ENCODE measurements around the gene OXSR1. TPM values are rescaled to one million over a fixed set of nuclear protein-coding genes. Genes with fewer than 3 reads are reported as not detected.
"Not testable (repeated sequence)": the region's sequence is repeated elsewhere in the genome, so short reads cannot be mapped to it uniquely, and the experiment has no call there.

OXSR1 gene
- total RNA-seq, 1 donor from 2014 or later = 24.6 TPM

GRCh38 chr3:38190481-38190881 lies 25.1 kb downstream of the OXSR1 start:
- ATAC-seq (no peak), DNase-seq (ENCODE audit: missing footprints) (no peak)
- intact Hi-C loops (cut with DNase I) = no loop called here

GRCh38 chr3:38202931-38203330 lies 37.6 kb downstream of the OXSR1 start:
- ATAC-seq; intact Hi-C loops (cut with DNase I); DNase-seq (ENCODE audit: missing footprints): not testable (repeated sequence)

- ATAC-seq (no peak), DNase-seq (ENCODE audit: missing footprints) (no peak)
- intact Hi-C loops (cut with DNase I) = no loop called here
These were observed 38.4 kb downstream of the OXSR1 start for GRCh38 chr3:38203690-38204089.

- intact Hi-C loops (cut with DNase I) = no loop called here
- DNase-seq (ENCODE audit: missing footprints) (no peak), ATAC-seq (no peak)
These were observed 39.5 kb downstream of the OXSR1 start for GRCh38 chr3:38204599-38205471.

- DNase-seq (ENCODE audit: missing footprints) (no peak), ATAC-seq (peak; percentile 31)
- intact Hi-C loops (cut with DNase I) = no loop called here
These were observed 40.1 kb downstream of the OXSR1 start for GRCh38 chr3:38205472-38205805.

GRCh38 chr3:38207254-38208003 lies 42.1 kb downstream of the OXSR1 start:
- no peak for DNase-seq (ENCODE audit: missing footprints)
- intact Hi-C loops (cut with DNase I) = no loop called here
- no peak for ATAC-seq

- intact Hi-C loops (cut with DNase I) = no loop called here
- no peak for ATAC-seq
These were observed 44.9 kb downstream of the OXSR1 start for GRCh38 chr3:38210141-38210757.

GRCh38 chr3:38212141-38212540 lies 46.8 kb downstream of the OXSR1 start:
- intact Hi-C loops (cut with DNase I) = no loop called here
- ATAC-seq (no peak), DNase-seq (ENCODE audit: missing footprints) (no peak)

More at GRCh38 chr3:38210141-38210757, 44.9 kb downstream of the OXSR1 start:
- no peak for DNase-seq (ENCODE audit: missing footprints)

- no peak for ATAC-seq
- DNase-seq (ENCODE audit: missing footprints) = no peak
- intact Hi-C loops (cut with DNase I) = no loop called here
These were observed 49.2 kb downstream of the OXSR1 start for GRCh38 chr3:38214560-38214959.

- DNase-seq (ENCODE audit: missing footprints) (no peak), ATAC-seq (no peak)
- intact Hi-C loops (cut with DNase I) = no loop called here
These were observed 54.4 kb downstream of the OXSR1 start for GRCh38 chr3:38219609-38220197.

GRCh38 chr3:38221005-38221404 lies 55.7 kb downstream of the OXSR1 start:
- ATAC-seq (no peak), DNase-seq (ENCODE audit: missing footprints) (no peak)
- intact Hi-C loops (cut with DNase I) = no loop called here

- intact Hi-C loops (cut with DNase I) = no loop called here
- DNase-seq (ENCODE audit: missing footprints) (no peak), ATAC-seq (no peak)
These were observed 56.8 kb downstream of the OXSR1 start for GRCh38 chr3:38222032-38222634.

GRCh38 chr3:38224357-38224756 lies 59.0 kb downstream of the OXSR1 start:
- intact Hi-C loops (cut with DNase I) = no loop called here
- DNase-seq (ENCODE audit: missing footprints) = no peak
- no peak for ATAC-seq

GRCh38 chr3:38226273-38226672 lies 60.9 kb downstream of the OXSR1 start:
- DNase-seq (ENCODE audit: missing footprints) (no peak), ATAC-seq (no peak)
- intact Hi-C loops (cut with DNase I) = no loop called here

GRCh38 chr3:38227989-38228388 lies 62.7 kb downstream of the OXSR1 start:
- DNase-seq (ENCODE audit: missing footprints) = no peak
- intact Hi-C loops (cut with DNase I) = no loop called here
- ATAC-seq = peak; percentile 79

- ATAC-seq = no peak
- intact Hi-C loops (cut with DNase I) = no loop called here
These were observed 63.7 kb downstream of the OXSR1 start for GRCh38 chr3:38229036-38229435.

GRCh38 chr3:38232701-38233100 lies 67.4 kb downstream of the OXSR1 start:
- DNase-seq (ENCODE audit: missing footprints) (no peak), ATAC-seq (no peak)
- intact Hi-C loops (cut with DNase I) = no loop called here

More at GRCh38 chr3:38229036-38229435, 63.7 kb downstream of the OXSR1 start:
- no peak for DNase-seq (ENCODE audit: missing footprints)

GRCh38 chr3:38235466-38235865 lies 70.1 kb downstream of the OXSR1 start:
- ATAC-seq = no peak
- intact Hi-C loops (cut with DNase I) = loop anchor here (5.0 kb wide), 1 partner anchor 108 kb away; no protein-coding TSS in a partner anchor
- DNase-seq (ENCODE audit: missing footprints) = no peak

All from Right ventricle myocardium inferior (tissue), 1 donor.